Esophagus squamous epithelium (tissue), 4 donors: ENCODE results near the gene ADGRG2.

Experiments
- POLR2A ChIP-seq, 4 donors: fragments of 450-650 bp; IDR thresholded peaks; one replicate each; pipeline ENCODE4 v1.6.1; 2017; ENCODE audit warnings: antibody characterized with exemption in 4 of 4, mild to moderate bottlenecking in 4 of 4, moderate library complexity in 3 of 4
- TF ChIP-seq, protein P1 (sequence below), 6 experiments: fragments of 450-650 bp in 4 of 6; fragments of 200-600 bp in 2 of 6; sonication (generic) in 2 of 6; IDR thresholded peaks; one replicate each; pipeline ENCODE4 v1.5.1; 2016 to 2019; ENCODE audit warnings: antibody characterized with exemption in 6 of 6, mild to moderate bottlenecking in 4 of 6, moderate library complexity in 4 of 6

GRCh38 chrX:19007011-19007410, 115.3 kb downstream of the ADGRG2 start:
- TF ChIP-seq, protein P1, sequence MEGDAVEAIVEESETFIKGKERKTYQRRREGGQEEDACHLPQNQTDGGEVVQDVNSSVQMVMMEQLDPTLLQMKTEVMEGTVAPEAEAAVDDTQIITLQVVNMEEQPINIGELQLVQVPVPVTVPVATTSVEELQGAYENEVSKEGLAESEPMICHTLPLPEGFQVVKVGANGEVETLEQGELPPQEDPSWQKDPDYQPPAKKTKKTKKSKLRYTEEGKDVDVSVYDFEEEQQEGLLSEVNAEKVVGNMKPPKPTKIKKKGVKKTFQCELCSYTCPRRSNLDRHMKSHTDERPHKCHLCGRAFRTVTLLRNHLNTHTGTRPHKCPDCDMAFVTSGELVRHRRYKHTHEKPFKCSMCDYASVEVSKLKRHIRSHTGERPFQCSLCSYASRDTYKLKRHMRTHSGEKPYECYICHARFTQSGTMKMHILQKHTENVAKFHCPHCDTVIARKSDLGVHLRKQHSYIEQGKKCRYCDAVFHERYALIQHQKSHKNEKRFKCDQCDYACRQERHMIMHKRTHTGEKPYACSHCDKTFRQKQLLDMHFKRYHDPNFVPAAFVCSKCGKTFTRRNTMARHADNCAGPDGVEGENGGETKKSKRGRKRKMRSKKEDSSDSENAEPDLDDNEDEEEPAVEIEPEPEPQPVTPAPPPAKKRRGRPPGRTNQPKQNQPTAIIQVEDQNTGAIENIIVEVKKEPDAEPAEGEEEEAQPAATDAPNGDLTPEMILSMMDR (IDR thresholded peaks at IDR 0.05), result no peak
- no peak for TF ChIP-seq POLR2A (IDR thresholded peaks at IDR 0.05)
